Measurements from ENCODE around the gene NCBP3. TPM values are rescaled to one million over a fixed set of nuclear protein-coding genes. Genes with fewer than 3 reads are reported as not detected.

Gene NCBP3
- total and polyA plus RNA-seq, 2 of the 4 experiments (the other 2 are of a cell fraction) = 10.8 to 13.5 TPM

GRCh38 chr17:3838206-3838605 is 7.8 kb downstream of the NCBP3 start:
- dilution Hi-C loops (cut with HindIII; ENCODE audit: low sequenced_read_pairs, unreplicated experiment) = no loop called here

More at GRCh38 chr17:3838206-3838605, 7.8 kb downstream of the NCBP3 start:
- no peak overlapping the region for H3K18ac ChIP-seq (ENCODE audit: low read depth, low read length)
- no peaks in the 10 kb centered on the region for H3K27me3 ChIP-seq (ENCODE audit: control insufficient read depth, insufficient read depth, low read length)
- no peak overlapping the region for H3K4ac ChIP-seq (ENCODE audit: low read depth, low read length)
- no peak overlapping the region for H2BK120ac ChIP-seq (ENCODE audit: low read depth, low read length)
- peaks cover 10% of the 10 kb centered on the region for H3K9me1 ChIP-seq (ENCODE audit: insufficient read depth, low read length)
- no peak overlapping the region for H3K4me2 ChIP-seq (ENCODE audit: low read depth, low read length)
- no peak overlapping the region for H2BK20ac ChIP-seq (ENCODE audit: low read depth, low read length)
- intact Hi-C loops (cut with micrococcal nuclease) = no loop called here
- WGBS, 2 experiments (ENCODE audit: extremely low coverage in 2 of 2, insufficient read length in 1 of 2) = 82% methylated on average over 6 of the region's 12 CpGs; no CpG with 5 or more reads in 1 of the 2 experiments
- no peak overlapping the region for H3K23ac ChIP-seq (ENCODE audit: low read depth, low read length)
- no peak overlapping the region for H3K27ac ChIP-seq (ENCODE audit: insufficient read depth, low read length)
- no peak for ATAC-seq (ENCODE audit: low read depth)
- TF ChIP-seq MAZ (IDR thresholded peaks at IDR 0.05; ENCODE audit: borderline replicate concordance, low read depth, low read length) = no peak
- TF ChIP-seq RCOR1 (IDR thresholded peaks at IDR 0.05; ENCODE audit: insufficient replicate concordance, low read length) = no peak
- TF ChIP-seq MAFK (IDR thresholded peaks at IDR 0.05; ENCODE audit: low read depth, low read length) = no peak
- TF ChIP-seq CTCF (conservative IDR thresholded peaks at IDR 0.05; ENCODE audit: low read depth, low read length) = no peak
- TF ChIP-seq NFE2L2 (IDR thresholded peaks at IDR 0.05; ENCODE audit: low read depth, low read length) = no peak
- no peak for TF ChIP-seq SMC3 (IDR thresholded peaks at IDR 0.05; ENCODE audit: low read depth, low read length)
- TF ChIP-seq FOS (IDR thresholded peaks at IDR 0.05; ENCODE audit: low read depth, low read length) = no peak
- no peak overlapping the region for H3K56ac ChIP-seq (ENCODE audit: extremely low read depth, insufficient read depth, low read length)
- H3K4me1 ChIP-seq (ENCODE audit: control insufficient read depth, insufficient read depth, low read length) = no peaks in the 10 kb centered on the region; the same call in 1 of the 2 replicates
- peaks cover 41 to 64% of the 10 kb centered on the region in 2 experiments for H3K79me1 ChIP-seq (ENCODE audit: low read depth in 1 of 2, low read length in 2 of 2)
- H4K5ac ChIP-seq (ENCODE audit: low read depth, low read length) = no peak overlapping the region
- H3K9ac ChIP-seq (ENCODE audit: low read depth, low read length) = no peak overlapping the region
- ChIA-PET POLR2A (ENCODE audit: unreplicated experiment) (no interaction called here), CTCF (interaction anchor here (1.0 kb wide), 1 partner anchor 100 kb away, joined by 3 read pairs; no protein-coding TSS in a partner anchor)
- no peak overlapping the region; a peak in 1 of 4 replicates for H4K8ac ChIP-seq (ENCODE audit: low read depth in 2 of 2, low read length in 2 of 2)
- H3K36me3 ChIP-seq (ENCODE audit: control insufficient read depth, insufficient read depth, low read length) = peaks cover 42% of the 10 kb centered on the region
- no peaks in the 10 kb centered on the region for H3K9me3 ChIP-seq (ENCODE audit: control insufficient read depth, insufficient read depth, low read length)
- no TSS peak for BruUV-seq (replicated peaks)
- H4K91ac ChIP-seq (ENCODE audit: insufficient read depth, low read depth, low read length) = no peak overlapping the region
- DNase-seq = no peak
- H2AK9ac ChIP-seq (replicated peaks; ENCODE audit: low read depth, low read length, poor library complexity) = no peak overlapping the region
- H3K14ac ChIP-seq (replicated peaks; ENCODE audit: low read depth, low read length) = no peak overlapping the region
- in situ Hi-C loops (cut with MboI; ENCODE audit: low sequenced_read_pairs) = no loop called here
- no peak overlapping the region for H2AFZ ChIP-seq (replicated peaks; ENCODE audit: low read length, poor library complexity)
- no peak overlapping the region for H3K4me3 ChIP-seq (ENCODE audit: insufficient read depth, low read depth, low read length)
- no peak overlapping the region for H2BK5ac ChIP-seq (ENCODE audit: low read depth, low read length, poor library complexity, severe bottlenecking)
- peaks cover 22% of the 10 kb centered on the region; the same call in 1 of the 2 replicates for H4K20me1 ChIP-seq (ENCODE audit: insufficient read depth, low read length)
- H2BK15ac ChIP-seq (ENCODE audit: low read depth, low read length) = no peak overlapping the region
- no peak overlapping the region for H2AK5ac ChIP-seq (ENCODE audit: low read depth, low read length)

Measured in IMR-90 (cell line).